NCI-H2227 treated with DMSO at 0.1 percent for 48 hours (cell line): ENCODE results near the gene MARK3.

Source experiments
- DNase-seq: peaks from one replicate; lab custom pipeline; 2025; lab: John Stamatoyannopoulos, UW

MARK3 gene

DNA sequence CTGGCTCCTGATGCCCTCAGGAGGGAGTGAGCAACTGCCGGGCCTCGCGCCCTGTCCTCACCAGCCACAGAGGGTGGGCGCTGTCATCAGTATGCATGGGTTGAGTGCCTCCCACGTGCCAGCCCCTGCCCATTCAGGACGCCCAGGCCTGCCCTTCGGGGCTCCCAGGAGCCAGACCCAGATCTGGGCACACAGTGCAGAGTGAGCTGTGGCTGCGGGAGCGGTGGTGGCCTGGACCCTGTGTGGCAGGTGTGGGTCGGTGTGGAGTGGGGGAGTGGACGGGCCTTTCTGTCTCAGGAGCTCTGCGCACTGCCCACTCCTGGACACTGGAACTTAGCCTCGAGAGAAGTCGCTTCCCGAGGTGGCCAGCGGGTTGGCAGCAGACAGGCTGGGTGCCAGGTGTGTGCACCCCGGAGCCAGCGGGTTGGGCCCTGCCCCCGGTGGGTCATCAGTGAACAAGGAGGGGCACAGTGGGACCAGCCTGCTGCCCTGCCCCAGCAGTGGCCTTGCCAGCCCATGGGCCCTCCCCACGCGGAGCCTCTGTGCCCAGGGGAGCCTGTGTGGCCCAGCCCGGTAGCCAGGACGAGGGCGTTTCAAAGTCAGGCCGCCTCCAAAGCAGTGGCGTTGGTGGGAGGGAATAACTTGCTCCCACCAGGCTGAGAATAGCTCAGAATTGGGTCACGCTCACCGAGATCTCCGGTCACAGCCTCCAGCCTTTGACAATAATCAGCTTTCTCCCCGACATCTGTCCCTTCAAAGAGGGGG lies 153.3 kb downstream of the MARK3 start:
- DNase-seq: no peak

DNA sequence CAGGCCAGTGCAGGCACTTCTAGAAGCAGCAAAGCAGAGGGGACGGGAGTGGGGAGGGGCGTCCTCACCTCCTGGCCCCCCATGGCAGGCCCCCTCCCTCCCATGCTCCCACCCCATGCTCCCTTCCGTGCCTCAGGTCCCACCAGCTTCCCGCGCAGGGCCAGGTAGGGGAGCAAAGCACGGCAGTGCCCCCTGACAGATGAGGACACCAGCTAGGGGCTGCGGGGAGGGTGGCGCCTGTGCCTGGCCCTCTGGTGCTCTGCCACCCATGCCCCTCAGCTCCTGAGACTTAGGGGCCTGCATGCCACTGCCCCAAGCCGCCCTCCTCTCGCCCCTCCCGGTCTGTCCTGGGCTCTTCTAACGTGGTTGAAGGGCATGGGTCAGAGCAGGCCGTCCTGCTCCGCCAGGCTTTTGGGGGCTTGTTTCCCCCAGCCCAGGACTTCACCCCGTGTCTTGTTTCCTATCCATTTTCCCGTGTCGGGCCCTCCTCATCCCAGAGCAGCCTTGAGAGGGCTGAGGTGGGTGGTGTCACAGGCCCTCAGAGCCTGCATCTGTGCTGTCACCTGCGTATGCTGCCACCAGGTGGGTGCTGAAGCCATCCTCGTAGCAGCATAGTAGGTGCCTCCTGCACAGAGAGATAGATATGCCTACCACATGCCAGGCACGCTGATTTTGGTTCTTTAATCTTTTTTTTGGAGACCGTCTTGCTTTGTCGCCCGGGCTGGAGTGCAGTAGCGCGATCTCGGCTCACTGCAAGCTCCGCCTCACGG lies 154.0 kb downstream of the MARK3 start:
- no peak for DNase-seq

DNA sequence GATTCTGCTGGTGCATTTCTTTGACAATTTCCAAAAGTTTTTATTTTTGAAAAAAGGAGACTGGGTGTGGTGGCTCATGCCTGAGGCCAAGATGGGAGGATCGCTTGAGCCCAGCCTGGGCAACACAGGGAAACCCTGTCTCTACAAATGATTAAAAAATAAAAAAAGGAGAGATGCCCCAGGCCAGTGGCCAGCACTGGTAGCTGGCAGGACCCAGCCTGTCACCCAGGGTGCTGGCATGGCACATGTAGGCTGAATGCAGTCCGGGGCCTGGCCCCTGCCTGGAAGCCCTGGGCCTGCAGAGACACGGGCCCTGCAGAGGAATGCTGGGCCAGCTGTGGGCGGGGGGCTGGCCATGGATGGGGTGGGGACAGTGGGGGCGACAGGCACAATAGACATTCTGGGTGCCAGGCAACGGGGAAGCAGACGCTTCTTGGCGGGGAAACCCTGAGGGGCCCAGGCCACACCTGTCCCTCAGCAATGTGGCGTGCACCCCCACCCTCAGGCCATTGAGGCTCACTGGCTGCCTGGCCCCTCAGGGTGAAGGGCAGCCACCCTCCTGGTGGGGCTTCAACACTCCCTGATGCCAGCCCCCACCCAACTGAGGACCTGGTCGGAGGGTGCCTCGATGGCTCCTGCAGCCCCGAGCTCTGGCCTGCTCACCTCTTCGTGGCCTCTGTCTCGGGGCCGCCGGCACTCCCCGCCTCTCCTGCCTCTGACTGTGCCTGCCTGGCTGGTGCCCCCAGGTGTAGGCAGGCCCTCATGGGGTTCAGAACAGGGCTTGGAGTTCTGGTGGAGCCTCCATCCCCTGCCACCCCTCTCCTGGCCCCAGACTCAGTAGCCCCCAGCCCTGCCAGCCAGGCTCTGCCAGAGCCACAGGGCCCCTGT lies 155.8 kb downstream of the MARK3 start:
- no peak for DNase-seq

DNA sequence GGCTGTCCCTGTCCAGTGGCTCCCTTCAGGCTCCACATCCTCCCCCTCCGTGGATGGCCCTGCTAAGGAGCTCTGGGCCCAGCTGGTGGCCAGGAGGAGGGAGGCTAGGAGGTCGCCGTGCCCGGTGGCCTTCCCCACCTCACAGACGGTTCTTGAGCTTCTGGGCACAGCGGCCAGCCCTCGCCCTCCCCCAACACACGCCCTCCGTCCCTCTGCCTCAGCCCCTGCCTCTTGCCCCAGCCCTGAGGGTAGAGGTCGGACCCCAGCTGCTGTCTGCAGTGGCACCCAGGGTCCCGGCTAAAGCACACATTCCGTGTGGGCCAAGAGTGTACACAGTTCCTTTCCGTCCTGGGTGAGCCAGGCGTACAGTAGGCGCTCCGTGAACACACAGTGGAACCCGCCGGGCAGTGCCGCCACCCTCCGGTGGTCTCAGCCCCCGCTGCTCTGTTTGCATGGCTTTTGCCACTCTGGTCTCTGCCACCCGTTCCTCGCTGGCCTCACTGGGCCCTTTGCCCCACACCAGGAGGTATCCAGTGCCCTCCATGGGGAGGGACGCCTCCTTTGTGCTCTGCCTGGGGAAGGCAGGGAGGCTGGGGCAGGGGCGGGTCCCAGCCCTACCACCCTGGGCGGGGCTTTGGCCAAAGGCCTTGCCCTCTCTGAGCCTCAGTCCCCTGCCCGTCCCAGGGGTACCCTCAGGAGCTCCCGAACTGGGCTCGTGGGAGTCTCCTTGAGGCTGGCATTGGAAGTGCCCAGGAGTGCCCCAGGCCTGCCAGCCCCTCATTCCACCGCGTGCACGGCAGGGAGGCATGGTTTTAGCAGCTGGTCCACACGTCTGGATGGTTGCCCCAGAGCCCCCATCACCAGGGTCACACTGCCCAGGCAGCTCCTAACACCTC lies 156.7 kb downstream of the MARK3 start:
- no peak for DNase-seq

DNA sequence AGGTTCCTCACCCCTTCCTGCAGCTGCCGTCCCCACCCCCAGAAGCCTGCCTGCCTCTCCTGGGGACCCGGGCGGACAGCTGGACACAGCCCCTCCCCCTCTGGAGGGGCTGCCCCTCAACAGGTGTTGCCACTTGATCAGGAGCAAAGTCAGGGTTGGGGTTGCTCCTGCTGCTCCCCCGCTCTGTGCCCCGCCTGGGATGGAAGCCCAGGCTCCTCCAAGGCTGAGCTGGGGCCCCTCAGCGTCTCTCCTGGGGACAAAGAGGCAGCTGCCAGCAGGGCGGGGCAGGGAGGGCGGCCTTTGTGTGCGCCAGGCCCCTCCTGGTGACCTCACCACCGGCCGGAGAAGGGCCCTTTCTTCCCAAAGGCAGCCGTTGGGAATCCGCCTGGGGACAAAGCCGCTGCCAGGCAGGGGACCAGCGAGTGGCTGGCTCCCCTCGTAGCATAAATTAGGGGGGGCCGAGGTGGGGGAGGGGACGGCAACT lies 157.4 kb downstream of the MARK3 start:
- DNase-seq: no peak

DNA sequence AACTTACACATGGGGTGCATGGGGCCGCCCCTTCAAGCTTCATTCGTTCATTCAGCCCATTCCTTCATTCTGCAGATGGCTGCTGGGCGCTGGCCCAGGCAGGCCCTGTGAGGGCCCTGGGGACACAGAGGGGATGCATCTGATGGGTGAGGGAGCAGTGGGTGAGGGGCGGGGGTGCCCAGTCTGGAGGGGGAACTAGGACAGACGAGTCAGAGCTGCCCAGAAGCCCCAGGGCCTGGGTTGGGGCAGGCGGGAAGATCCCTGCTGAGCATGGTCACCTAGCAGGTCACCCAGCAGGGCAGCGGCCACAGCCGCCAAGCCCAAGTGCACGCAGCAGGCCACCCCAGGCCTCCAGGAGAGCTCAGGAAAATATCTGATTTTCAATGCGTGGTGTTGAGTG lies 157.9 kb downstream of the MARK3 start:
- DNase-seq: no peak

DNA sequence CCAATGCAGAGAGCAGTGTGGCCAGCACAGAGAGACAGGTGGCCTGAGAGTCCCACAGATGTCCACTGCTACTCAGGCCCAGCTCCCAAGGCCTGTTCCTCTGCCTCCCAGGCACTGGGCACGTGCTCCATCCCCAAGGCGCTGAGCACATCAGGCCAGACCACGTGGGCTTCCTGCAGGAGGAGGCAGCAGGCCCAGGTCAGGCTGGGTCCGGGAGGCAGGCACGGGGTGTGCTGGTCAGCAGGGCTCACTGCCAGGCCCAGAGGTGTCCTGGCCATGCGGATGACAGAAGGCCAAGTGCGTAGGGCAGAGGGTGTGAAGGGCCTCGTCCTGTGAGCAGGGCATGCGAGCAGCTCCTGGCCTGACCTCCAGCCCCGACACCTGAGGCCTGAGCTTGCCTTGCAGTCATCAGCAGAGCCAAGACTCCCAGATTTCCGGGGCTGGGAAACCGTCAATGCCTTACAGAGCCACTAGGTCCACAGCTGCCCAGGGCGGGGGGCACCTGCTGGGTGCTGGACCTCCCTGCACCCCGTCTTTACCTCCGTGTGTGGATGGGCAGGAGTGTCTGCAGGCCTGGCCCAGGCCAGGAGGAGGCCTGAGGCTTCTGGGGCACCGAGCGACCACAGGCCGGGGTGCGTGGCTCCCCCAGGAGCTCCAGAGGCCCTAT lies 158.6 kb downstream of the MARK3 start:
- DNase-seq: no peak

DNA sequence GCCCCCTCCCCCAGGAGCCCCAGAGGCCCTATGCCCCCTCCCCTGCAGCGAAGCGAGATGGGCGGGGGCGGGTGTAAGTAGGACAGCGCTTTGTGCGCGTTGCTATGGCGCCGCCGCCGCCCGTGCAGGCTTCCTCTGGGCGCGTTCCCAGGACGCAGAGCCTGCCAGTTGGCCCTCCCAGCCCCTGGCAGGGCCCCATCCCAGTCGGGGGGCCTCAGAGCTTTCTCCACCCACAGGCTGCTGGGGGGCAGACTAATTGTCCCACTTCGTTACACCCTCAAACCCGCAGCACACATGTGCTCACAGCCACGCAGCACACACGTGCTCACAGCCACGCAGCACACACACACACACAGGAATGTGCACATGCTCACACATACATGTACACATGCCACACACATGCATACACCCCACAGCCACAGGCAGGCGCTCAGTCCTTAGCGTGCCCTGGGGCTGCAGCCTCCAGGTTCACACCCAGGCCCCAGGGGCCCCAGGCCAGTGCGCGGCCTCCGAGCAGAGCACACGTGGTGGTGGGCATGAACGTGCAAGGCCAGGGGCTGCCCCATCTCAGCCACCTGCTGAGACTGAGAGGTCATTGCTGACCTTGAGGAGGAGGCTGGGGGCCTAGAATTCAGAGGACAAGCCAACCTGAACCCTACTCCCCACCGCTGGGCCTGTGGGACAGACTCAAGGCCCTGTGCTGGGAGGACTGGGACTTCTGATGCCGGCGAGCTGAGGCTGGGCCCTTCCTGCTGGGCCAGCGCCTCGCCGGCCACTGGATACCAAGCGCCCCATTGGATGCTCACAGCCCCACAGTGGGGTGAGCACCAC lies 159.4 kb downstream of the MARK3 start:
- peak; percentile 38 for DNase-seq

DNA sequence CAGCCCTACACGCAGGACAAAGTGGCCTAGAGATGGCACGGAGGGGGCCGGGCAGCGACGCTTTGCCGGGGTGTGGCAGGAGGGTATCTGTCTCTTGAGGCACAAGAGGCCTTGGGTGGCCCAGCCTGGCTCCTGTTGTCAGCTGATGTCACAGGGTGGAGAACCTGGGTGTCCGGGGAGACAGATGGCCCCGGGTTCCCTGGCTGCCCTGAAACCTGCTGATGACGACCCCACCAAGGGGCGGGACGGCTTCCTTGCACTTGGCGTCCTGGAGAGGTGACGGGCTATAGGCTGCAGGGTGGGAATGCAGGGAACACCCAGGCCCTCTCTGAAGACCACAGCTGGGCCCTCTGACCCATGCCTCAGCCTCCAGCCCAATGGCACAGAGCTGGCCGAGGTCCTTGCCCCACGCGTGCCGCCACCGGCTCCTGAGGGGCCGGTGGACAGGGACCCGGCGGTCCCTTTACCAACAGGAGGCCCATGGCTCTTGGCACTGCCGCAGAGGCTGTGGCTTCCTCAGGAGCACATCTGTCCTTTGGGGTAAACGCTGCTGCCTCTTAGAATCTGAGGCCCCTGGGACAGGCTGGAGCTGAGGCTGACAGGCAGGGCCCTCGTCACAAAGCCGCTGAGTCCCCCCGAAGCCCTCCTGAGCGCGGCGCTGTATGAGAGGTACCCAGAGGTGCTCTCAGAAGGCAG lies 160.2 kb downstream of the MARK3 start:
- DNase-seq: no peak

DNA sequence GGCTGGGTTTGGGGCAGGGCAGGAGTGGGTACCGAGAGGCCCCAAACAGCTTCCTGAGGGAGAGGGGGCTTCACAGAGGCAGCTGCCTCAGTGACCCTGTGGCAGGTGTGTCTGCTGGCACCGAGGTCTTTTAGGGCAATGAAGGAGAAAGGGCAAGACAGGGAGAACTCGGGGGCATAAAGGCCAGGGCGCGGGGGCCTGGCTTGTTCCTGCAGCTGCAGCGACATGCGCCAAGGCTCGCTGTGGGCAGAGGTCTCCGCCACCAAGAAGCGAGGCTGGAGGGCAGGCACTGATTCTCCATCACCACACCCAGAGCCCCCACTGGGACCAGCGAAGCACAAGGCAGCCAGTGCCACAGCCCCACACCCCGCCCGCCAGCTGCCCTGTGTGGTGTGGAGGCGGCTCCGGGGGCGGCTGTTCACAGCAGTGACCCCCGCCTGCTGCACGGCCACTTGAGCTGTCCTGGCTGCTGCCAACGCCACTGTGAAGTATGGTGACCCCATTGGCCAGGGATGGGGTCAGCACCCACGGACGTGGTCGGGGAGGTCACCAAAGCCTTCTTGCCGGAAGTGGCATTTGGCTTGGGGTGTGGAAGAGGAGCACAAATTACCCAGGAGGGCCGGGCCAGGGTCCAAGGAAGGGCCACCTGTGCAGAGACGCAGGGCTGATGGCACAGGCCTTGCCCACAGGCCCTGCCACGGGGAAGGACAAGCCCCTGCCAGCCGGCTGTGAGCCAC lies 160.9 kb downstream of the MARK3 start:
- DNase-seq: no peak

DNA sequence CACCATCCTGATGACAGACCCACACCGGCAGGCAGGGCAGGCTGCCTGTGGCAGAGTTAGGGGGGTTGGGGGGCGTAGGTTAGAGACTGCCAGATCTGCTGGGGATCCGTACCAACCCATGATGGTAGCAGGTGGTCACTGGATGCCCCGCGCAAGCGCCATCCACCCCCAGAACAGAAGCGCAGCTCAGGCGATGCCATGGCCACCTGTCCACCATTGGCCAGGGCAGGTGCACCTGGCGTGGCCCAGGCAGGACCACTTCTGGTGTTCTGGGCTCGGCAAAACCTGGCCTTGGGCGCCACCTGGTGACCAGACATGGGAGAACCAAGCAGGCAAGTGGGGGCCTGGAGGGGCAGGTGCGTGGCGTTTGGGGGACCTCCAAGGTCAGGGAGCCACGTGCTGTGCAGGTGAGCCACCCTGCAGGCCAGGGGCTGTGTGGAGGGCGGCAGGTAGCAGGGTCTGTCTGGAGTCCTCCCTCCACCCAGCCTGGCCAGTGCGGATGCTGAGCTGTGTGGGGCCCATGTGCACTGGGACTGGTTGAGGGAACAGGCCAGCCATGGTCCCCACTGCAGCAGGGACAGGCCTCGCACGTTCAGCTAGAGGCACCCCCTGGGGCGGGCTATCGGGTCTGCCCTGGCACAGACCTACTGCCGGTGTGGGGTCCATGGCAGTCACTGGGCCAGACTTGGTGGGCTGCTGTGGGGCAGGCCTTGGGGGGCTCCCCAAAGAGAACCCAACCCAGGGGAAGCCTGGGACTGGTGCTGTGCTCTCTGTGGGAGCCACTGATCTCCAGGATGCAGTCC lies 161.6 kb downstream of the MARK3 start:
- DNase-seq: peak; percentile 11

DNA sequence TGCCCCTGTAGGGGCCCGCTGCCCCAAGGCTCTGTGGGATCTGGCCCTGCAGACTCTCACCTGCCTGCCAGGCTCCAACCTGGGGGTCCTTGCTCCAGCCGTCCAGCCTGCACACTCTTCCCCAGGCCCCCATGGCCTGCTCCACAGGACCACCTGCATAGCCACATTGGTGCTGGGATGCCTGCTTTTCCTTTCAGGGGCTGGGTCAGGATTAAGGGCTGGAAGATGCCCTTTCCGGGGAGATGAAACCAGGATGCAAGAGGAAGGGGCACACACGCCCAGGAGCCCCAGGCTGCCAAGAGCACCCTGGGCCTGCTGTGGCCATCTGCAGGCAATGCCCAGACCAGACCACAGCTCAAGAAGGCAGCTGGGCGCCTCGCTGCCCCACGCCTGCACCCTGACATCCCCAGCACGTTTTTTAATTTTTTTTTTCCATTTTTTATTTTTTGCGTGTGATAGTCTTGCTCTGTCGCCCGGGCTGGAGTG lies 162.3 kb downstream of the MARK3 start:
- no peak for DNase-seq

DNA sequence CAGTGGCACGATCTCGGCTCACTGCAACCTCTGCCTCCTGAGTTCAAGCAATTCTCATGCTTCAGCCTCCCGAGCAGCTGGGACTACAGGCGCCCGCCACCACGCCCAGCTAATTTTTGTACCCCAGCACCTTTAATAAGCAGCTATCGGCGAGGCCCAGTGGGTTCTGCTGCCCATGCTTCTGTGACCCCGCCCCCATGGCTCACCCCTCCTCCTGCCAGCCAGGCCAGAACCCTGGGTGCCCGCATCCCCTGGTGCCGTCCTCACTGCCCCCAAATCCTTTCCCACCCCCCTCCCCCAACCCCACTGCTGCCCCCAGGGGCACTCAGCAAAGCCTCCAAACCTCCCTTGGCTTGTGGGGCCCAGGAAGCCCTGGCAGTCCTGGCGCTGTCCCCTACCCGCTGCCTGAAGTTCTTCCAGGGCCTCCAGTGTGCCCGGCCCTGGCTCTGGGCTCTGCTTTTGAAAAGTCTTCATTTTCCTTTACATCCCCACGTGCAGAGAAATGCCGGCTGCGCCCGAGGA lies 162.8 kb downstream of the MARK3 start:
- DNase-seq: no peak

DNA sequence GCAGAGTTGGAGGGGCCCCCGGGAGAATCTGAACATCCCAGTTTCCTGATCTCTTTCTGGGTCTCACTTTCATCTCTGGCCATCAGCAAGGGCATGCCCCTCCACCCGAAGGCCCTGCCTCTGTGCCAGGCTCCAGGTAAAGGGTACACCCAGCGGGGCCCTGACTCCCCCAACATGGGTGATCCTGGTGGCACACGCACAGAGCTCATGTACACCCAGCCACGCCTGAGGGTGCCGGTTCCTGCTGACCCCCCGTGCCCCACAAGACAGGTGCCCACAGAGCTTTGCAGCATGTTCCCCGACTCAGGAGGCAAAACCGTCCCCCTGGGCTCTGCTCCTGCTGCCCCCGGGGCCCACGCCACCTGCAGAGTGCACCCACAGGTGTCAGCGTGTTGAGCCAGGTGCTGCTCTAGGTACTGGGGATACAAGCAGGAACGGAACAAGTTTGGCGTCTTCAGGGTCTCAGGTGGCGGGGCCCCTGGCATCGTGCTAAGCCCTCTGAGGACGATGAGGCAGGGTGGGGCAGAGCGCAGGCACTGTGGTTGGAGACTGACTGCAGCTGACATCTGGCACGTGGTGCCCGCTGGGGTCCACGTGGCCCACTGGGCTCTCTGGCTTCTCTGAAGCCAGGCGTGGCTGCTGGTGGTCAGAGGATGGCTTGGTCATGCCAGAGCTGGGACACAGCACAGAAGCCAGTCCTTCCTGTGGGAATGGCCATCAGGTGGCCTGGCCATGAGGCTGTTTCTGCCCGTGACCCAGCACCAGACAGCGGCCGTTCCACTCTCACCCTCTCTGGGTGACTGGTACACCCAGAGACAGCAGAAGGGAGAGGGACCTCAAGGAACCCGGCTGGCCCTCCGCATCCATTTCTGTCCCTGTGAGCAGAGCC lies 163.5 kb downstream of the MARK3 start:
- DNase-seq: no peak

DNA sequence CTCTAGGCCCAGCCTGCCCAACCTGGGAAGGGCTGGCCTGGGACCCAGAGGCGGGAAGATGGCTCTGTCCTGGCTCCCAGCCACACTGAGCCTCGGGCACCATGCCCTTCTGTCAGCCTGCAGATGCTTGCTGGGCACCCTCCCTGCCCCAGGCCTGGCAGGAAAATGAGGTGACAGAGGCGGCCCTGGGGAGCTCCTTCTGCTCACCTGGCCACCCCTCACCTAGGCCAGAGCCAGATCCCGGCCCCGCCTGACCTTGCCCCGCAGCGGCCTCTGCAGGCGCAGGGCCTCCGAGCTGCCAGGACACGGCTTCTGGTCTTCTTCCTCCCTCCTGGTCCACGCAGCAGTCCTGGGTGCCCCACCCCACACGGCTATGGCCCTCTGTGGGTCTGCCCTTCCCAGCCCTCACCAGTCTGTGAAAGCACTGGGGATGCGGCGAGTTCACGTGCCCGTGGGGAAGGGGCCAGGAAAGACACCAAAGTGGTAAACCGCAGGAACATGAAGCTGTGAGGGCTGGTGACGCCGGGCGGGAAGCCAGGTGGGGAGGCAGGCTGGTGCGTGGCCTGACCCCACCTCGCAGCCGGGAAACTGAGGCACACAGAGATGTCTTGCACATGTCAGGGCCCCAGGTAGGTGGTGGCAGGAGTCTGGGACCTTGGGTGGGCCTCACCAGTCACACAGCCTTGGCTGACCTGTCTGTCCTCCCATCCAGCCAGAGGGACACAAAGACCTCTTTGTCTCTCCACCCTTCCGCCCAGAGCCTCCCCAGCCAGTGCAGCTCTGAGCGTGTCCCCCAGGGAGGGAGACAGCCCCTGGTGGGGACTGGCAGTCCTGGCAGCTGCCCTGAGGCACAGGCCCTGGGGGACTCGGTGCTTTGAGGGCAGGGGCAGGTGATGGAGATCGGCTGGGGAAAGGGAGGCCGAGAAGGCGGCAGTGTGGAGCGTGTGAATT lies 164.4 kb downstream of the MARK3 start:
- DNase-seq: no peak
